SK-N-SH treated with all-trans-retinoic acid at 6 μM for 48 hours (cell line): Measurements from ENCODE around the gene PRR5L.

Source experiments
- ATAC-seq: fragments of 200-7000 bp; cut with Tn5 transposase; 3 replicates; pipeline ENCODE4 v1.9.1; 2020; ENCODE audit warnings: mild to moderate bottlenecking, moderate library complexity
- ARNTL ChIP-seq: fragments of 450-650 bp; formaldehyde crosslinking; IDR thresholded peaks from 2 replicates; pipeline ENCODE4 v1.5.0; 2020; ENCODE audit warnings: low read depth, mild to moderate bottlenecking, moderate library complexity, borderline replicate concordance
- ESRRG ChIP-seq: fragments of 250-450 bp; sonication (Bioruptor Pico); IDR thresholded peaks from 2 replicates; pipeline ENCODE4 v1.6.1; 2021; ENCODE audit warnings: mild to moderate bottlenecking
- GLIS3 ChIP-seq: fragments of 250-450 bp; sonication (Bioruptor Pico); IDR thresholded peaks from 2 replicates; pipeline ENCODE4 v1.5.0; 2020; ENCODE audit warnings: mild to moderate bottlenecking, moderate library complexity
- OSR1 ChIP-seq: fragments of 250-450 bp; sonication (Bioruptor Pico); IDR thresholded peaks from 2 replicates; pipeline ENCODE4 v1.8.0; 2022; ENCODE audit warnings: moderate library complexity, mild to moderate bottlenecking, inconsistent platforms
- PPARA ChIP-seq: fragments of 250-450 bp; sonication (Bioruptor Pico); IDR thresholded peaks from 2 replicates; pipeline ENCODE4 v1.5.0; 2020; ENCODE audit warnings: mild to moderate bottlenecking, borderline replicate concordance
- RARB ChIP-seq: fragments of 250-450 bp; sonication (Bioruptor Pico); IDR thresholded peaks from 2 replicates; pipeline ENCODE4 v1.8.0; 2021; ENCODE audit warnings: mild to moderate bottlenecking, moderate library complexity
- SNAI2 ChIP-seq: fragments of 250-450 bp; sonication (Bioruptor Pico); IDR thresholded peaks from 2 replicates; pipeline ENCODE4 v1.5.0; 2020; ENCODE audit warnings: mild to moderate bottlenecking, moderate library complexity
- TCF4 ChIP-seq: fragments of 250-450 bp; sonication (Bioruptor Pico); IDR thresholded peaks from 2 replicates; pipeline ENCODE4 v1.8.0; 2021; ENCODE audit warnings: mild to moderate bottlenecking, moderate library complexity, borderline replicate concordance
- TOX ChIP-seq: fragments of 250-450 bp; sonication (Bioruptor Pico); IDR thresholded peaks from 2 replicates; pipeline ENCODE4 v1.8.0; 2021; ENCODE audit warnings: mild to moderate bottlenecking, moderate library complexity, borderline replicate concordance
- ZC3H10 ChIP-seq: fragments of 250-450 bp; sonication (Bioruptor Pico); IDR thresholded peaks from 2 replicates; pipeline ENCODE4 v1.5.1; 2021; ENCODE audit warnings: mild to moderate bottlenecking, moderate library complexity
- ZFP3 ChIP-seq: fragments of 250-450 bp; sonication (Bioruptor Pico); IDR thresholded peaks from 2 replicates; pipeline ENCODE4 v1.5.0; 2020; ENCODE audit warnings: mild to moderate bottlenecking, moderate library complexity
- ZFP30 ChIP-seq: fragments of 450-650 bp; formaldehyde crosslinking; IDR thresholded peaks from 2 replicates; pipeline ENCODE4 v1.5.0; 2022; ENCODE audit warnings: mild to moderate bottlenecking, moderate library complexity
- ZNF70 ChIP-seq: fragments of 450-650 bp; formaldehyde crosslinking; IDR thresholded peaks from 2 replicates; pipeline ENCODE4 v1.5.0; 2020; ENCODE audit warnings: mild to moderate bottlenecking, moderate library complexity
- ZNF8 ChIP-seq: fragments of 450-650 bp; formaldehyde crosslinking; IDR thresholded peaks from 2 replicates; pipeline ENCODE4 v1.5.0; 2020; ENCODE audit warnings: mild to moderate bottlenecking, moderate library complexity
- TF ChIP-seq, protein P1 (sequence below): fragments of 250-450 bp; sonication (Bioruptor Pico); IDR thresholded peaks from 2 replicates; pipeline ENCODE4 v1.8.0; 2020; ENCODE audit warnings: mild to moderate bottlenecking, moderate library complexity, borderline replicate concordance
- TF ChIP-seq, protein P2 (sequence below): fragments of 250-450 bp; sonication (Bioruptor Pico); IDR thresholded peaks from 2 replicates; pipeline ENCODE4 v1.5.1; 2021; ENCODE audit warnings: mild to moderate bottlenecking, moderate library complexity
- TF ChIP-seq, protein P3 (sequence below): fragments of 250-450 bp; sonication (Bioruptor Pico); IDR thresholded peaks from 2 replicates; pipeline ENCODE4 v1.5.0; 2020; ENCODE audit warnings: mild to moderate bottlenecking, moderate library complexity
- TF ChIP-seq, protein P4 (sequence below): fragments of 250-450 bp; sonication (Bioruptor Pico); IDR thresholded peaks from 2 replicates; pipeline ENCODE4 v1.5.1; 2020; ENCODE audit warnings: low read depth, mild to moderate bottlenecking, moderate library complexity
- TF ChIP-seq, protein P5 (sequence below): fragments of 250-450 bp; sonication (Bioruptor Pico); IDR thresholded peaks from 2 replicates; pipeline ENCODE4 v1.8.0; 2021; ENCODE audit warnings: low read depth, mild to moderate bottlenecking, moderate library complexity, borderline replicate concordance

Gene PRR5L

DNA sequence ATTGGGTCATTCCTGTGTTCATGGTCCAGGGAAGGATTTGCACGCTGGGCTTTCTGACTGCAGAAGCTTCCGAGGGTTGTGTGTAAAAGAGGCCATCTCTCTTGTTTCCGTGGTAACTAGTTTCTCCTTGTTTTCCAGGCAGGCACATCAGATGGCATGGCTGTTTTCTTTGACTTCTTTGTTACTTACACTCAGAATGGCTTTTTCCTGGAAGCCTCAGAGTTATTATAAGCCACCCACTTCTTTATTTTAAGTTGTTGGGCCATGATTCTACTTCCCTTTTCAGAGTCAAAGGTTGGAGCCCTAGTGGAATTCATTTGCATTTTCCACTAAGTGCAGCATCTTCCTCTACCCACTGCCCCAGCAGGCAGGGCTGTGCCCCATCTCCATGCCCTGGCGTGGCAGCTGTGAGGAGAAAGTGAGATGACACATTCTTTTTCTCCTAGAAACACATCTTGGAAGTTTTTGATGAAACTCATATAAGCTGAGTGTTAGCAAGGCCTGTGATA, 94.9 kb downstream of the PRR5L start:
- TF ChIP-seq TCF4: no peak
- TF ChIP-seq, protein P1, sequence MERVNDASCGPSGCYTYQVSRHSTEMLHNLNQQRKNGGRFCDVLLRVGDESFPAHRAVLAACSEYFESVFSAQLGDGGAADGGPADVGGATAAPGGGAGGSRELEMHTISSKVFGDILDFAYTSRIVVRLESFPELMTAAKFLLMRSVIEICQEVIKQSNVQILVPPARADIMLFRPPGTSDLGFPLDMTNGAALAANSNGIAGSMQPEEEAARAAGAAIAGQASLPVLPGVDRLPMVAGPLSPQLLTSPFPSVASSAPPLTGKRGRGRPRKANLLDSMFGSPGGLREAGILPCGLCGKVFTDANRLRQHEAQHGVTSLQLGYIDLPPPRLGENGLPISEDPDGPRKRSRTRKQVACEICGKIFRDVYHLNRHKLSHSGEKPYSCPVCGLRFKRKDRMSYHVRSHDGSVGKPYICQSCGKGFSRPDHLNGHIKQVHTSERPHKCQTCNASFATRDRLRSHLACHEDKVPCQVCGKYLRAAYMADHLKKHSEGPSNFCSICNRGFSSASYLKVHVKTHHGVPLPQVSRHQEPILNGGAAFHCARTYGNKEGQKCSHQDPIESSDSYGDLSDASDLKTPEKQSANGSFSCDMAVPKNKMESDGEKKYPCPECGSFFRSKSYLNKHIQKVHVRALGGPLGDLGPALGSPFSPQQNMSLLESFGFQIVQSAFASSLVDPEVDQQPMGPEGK (CRISPR knock-in tag): no peak
- TF ChIP-seq OSR1 (CRISPR knock-in tag): no peak
- TF ChIP-seq, protein P2, sequence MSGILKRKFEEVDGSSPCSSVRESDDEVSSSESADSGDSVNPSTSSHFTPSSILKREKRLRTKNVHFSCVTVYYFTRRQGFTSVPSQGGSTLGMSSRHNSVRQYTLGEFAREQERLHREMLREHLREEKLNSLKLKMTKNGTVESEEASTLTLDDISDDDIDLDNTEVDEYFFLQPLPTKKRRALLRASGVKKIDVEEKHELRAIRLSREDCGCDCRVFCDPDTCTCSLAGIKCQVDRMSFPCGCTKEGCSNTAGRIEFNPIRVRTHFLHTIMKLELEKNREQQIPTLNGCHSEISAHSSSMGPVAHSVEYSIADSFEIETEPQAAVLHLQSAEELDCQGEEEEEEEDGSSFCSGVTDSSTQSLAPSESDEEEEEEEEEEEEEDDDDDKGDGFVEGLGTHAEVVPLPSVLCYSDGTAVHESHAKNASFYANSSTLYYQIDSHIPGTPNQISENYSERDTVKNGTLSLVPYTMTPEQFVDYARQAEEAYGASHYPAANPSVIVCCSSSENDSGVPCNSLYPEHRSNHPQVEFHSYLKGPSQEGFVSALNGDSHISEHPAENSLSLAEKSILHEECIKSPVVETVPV: no peak
- TF ChIP-seq, protein P3, sequence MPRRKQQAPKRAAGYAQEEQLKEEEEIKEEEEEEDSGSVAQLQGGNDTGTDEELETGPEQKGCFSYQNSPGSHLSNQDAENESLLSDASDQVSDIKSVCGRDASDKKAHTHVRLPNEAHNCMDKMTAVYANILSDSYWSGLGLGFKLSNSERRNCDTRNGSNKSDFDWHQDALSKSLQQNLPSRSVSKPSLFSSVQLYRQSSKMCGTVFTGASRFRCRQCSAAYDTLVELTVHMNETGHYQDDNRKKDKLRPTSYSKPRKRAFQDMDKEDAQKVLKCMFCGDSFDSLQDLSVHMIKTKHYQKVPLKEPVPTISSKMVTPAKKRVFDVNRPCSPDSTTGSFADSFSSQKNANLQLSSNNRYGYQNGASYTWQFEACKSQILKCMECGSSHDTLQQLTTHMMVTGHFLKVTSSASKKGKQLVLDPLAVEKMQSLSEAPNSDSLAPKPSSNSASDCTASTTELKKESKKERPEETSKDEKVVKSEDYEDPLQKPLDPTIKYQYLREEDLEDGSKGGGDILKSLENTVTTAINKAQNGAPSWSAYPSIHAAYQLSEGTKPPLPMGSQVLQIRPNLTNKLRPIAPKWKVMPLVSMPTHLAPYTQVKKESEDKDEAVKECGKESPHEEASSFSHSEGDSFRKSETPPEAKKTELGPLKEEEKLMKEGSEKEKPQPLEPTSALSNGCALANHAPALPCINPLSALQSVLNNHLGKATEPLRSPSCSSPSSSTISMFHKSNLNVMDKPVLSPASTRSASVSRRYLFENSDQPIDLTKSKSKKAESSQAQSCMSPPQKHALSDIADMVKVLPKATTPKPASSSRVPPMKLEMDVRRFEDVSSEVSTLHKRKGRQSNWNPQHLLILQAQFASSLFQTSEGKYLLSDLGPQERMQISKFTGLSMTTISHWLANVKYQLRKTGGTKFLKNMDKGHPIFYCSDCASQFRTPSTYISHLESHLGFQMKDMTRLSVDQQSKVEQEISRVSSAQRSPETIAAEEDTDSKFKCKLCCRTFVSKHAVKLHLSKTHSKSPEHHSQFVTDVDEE (CRISPR knock-in tag): no peak
- TF ChIP-seq RARB: no peak
- TF ChIP-seq ESRRG (CRISPR knock-in tag): no peak
- TF ChIP-seq TOX (CRISPR knock-in tag): no peak
- TF ChIP-seq ZFP3 (CRISPR knock-in tag): no peak
- TF ChIP-seq, protein P4, sequence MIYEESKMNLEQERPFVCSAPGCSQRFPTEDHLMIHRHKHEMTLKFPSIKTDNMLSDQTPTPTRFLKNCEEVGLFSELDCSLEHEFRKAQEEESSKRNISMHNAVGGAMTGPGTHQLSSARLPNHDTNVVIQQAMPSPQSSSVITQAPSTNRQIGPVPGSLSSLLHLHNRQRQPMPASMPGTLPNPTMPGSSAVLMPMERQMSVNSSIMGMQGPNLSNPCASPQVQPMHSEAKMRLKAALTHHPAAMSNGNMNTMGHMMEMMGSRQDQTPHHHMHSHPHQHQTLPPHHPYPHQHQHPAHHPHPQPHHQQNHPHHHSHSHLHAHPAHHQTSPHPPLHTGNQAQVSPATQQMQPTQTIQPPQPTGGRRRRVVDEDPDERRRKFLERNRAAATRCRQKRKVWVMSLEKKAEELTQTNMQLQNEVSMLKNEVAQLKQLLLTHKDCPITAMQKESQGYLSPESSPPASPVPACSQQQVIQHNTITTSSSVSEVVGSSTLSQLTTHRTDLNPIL (CRISPR knock-in tag): no peak
- TF ChIP-seq ZFP30 (CRISPR knock-in tag): no peak
- TF ChIP-seq, protein P5, sequence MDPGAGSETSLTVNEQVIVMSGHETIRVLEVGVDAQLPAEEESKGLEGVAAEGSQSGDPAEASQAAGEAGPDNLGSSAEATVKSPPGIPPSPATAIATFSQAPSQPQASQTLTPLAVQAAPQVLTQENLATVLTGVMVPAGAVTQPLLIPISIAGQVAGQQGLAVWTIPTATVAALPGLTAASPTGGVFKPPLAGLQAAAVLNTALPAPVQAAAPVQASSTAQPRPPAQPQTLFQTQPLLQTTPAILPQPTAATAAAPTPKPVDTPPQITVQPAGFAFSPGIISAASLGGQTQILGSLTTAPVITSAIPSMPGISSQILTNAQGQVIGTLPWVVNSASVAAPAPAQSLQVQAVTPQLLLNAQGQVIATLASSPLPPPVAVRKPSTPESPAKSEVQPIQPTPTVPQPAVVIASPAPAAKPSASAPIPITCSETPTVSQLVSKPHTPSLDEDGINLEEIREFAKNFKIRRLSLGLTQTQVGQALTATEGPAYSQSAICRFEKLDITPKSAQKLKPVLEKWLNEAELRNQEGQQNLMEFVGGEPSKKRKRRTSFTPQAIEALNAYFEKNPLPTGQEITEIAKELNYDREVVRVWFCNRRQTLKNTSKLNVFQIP (CRISPR knock-in tag): no peak
- TF ChIP-seq GLIS3 (CRISPR knock-in tag): no peak
- no peak for TF ChIP-seq ARNTL (CRISPR knock-in tag)
- no peak for TF ChIP-seq PPARA (CRISPR knock-in tag)
- no peak for TF ChIP-seq ZC3H10 (CRISPR knock-in tag)
- no peak for TF ChIP-seq ZNF8
- TF ChIP-seq ZNF70 (CRISPR knock-in tag): no peak
- no peak for TF ChIP-seq SNAI2
- no peak for ATAC-seq

DNA sequence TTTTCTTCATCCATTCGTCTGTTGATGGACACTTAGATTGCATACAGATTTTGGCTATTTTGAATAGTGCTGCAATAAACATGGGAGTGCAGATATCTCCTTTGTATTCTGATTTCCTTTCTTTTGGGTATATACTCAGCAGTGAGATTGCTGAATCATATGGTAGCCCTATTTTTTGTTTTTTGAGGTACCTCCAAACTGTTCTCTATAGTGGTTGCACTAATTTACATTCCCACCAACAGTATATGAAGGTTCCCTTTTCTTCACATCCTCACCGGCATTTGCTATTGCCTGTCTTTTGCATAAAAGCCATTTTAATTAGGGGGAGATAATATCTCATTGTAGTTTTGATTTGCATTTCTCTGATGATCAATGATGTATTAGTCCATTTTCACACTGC, 96.1 kb downstream of the PRR5L start:
- ATAC-seq: no peak
- TF ChIP-seq, protein P2: no peak
- TF ChIP-seq ZFP3 (CRISPR knock-in tag) (no peak), GLIS3 (CRISPR knock-in tag) (no peak), ZFP30 (CRISPR knock-in tag) (no peak), ZC3H10 (CRISPR knock-in tag) (no peak), SNAI2 (no peak), TOX (CRISPR knock-in tag) (no peak)
- TF ChIP-seq, protein P1 (CRISPR knock-in tag): no peak
- TF ChIP-seq, protein P5 (CRISPR knock-in tag): no peak
